Measurements from ENCODE around the gene DPYD.

DNA sequence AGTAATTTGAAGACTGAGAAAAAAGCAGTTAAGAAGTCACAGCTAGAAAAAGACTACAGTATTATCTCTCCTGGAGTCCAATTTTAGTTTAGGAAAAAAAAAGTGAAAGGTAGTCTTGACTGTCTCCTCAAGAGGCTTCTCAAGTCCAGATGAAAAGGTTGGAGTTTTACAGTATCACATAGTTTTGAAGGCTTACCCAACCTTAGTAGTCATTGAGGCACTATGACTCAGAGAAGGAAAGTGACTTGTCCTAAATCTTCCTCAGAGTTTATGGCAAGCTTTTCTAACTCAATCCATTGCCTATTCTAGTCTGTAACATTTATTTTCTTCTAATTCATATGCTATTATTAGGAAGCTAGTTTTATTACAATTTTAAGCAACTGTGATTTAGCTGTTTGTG is 174.9 kb downstream of the DPYD start:
- TF ChIP-seq, protein P1, sequence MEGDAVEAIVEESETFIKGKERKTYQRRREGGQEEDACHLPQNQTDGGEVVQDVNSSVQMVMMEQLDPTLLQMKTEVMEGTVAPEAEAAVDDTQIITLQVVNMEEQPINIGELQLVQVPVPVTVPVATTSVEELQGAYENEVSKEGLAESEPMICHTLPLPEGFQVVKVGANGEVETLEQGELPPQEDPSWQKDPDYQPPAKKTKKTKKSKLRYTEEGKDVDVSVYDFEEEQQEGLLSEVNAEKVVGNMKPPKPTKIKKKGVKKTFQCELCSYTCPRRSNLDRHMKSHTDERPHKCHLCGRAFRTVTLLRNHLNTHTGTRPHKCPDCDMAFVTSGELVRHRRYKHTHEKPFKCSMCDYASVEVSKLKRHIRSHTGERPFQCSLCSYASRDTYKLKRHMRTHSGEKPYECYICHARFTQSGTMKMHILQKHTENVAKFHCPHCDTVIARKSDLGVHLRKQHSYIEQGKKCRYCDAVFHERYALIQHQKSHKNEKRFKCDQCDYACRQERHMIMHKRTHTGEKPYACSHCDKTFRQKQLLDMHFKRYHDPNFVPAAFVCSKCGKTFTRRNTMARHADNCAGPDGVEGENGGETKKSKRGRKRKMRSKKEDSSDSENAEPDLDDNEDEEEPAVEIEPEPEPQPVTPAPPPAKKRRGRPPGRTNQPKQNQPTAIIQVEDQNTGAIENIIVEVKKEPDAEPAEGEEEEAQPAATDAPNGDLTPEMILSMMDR (IDR thresholded peaks at IDR 0.05), result no peak
- TF ChIP-seq POLR2A (IDR thresholded peaks at IDR 0.05), result no peak
- no peak for TF ChIP-seq EP300 (IDR thresholded peaks at IDR 0.05)

Measured in tibial nerve (tissue), 4 donors.